Measurements from ENCODE around the gene CCDC9B.

CCDC9B gene

GRCh38 chr15:40366457-40367370 lies 26.0 kb upstream of the CCDC9B start:
- H3K27ac ChIP-seq, result no peak overlapping the region
- no peak for DNase-seq (ENCODE audit: low read depth, low spot score)

- DNase-seq (ENCODE audit: low read depth, low spot score), result no peak
- H3K27ac ChIP-seq, result no peak overlapping the region
Observed at GRCh38 chr15:40365624-40366456, 25.1 kb upstream of the CCDC9B start.

- DNase-seq (ENCODE audit: low read depth, low spot score), result no peak
- H3K27ac ChIP-seq, result no peak overlapping the region
Observed at GRCh38 chr15:40365016-40365415, 24.3 kb upstream of the CCDC9B start.

- no peak overlapping the region for H3K27ac ChIP-seq
- DNase-seq (ENCODE audit: low read depth, low spot score), result no peak
Observed at GRCh38 chr15:40364251-40364650, 23.5 kb upstream of the CCDC9B start.

- no peak for DNase-seq (ENCODE audit: low read depth, low spot score)
- H3K27ac ChIP-seq, result no peak overlapping the region
Observed at GRCh38 chr15:40363611-40364010, 22.9 kb upstream of the CCDC9B start.

- no peak for DNase-seq (ENCODE audit: low read depth, low spot score)
- no peak overlapping the region for H3K27ac ChIP-seq
Observed at GRCh38 chr15:40361640-40362039, 20.9 kb upstream of the CCDC9B start.

GRCh38 chr15:40360015-40360414 lies 19.3 kb upstream of the CCDC9B start:
- no peak for DNase-seq (ENCODE audit: low read depth, low spot score)
- no peak overlapping the region for H3K27ac ChIP-seq

GRCh38 chr15:40358471-40359353 lies 18.0 kb upstream of the CCDC9B start:
- no peak overlapping the region for H3K27ac ChIP-seq
- DNase-seq (ENCODE audit: low read depth, low spot score), result no peak

- no peak for DNase-seq (ENCODE audit: low read depth, low spot score)
- no peak within 1 kb of the TSS for H3K27ac ChIP-seq
Observed at GRCh38 chr15:40357723-40358470, 17.2 kb upstream of the CCDC9B start, which contains the start of gene DISP2. Gene DISP2, plus strand, starts transcription at chr15:40358219. Its CDS starts 103 bp downstream, at chr15:40358322.

- no peak overlapping the region for H3K27ac ChIP-seq
- DNase-seq (ENCODE audit: low read depth, low spot score), result no peak
Observed at GRCh38 chr15:40357246-40357645, 16.5 kb upstream of the CCDC9B start.

- H3K27ac ChIP-seq, result no peak overlapping the region
- DNase-seq (ENCODE audit: low read depth, low spot score), result no peak
Observed at GRCh38 chr15:40355976-40356585, 15.3 kb upstream of the CCDC9B start.

- H3K27ac ChIP-seq, result no peak overlapping the region
- DNase-seq (ENCODE audit: low read depth, low spot score), result no peak
Observed at GRCh38 chr15:40354408-40355171, 13.9 kb upstream of the CCDC9B start.

GRCh38 chr15:40353697-40354096 lies 13.0 kb upstream of the CCDC9B start:
- H3K27ac ChIP-seq, result no peak overlapping the region

GRCh38 chr15:40352281-40352901 lies 11.7 kb upstream of the CCDC9B start:
- no peak for DNase-seq (ENCODE audit: low read depth, low spot score)
- H3K27ac ChIP-seq, result no peak overlapping the region

More at GRCh38 chr15:40353697-40354096, 13.0 kb upstream of the CCDC9B start:
- no peak for DNase-seq (ENCODE audit: low read depth, low spot score)

GRCh38 chr15:40349163-40349562 lies 8.4 kb upstream of the CCDC9B start:
- H3K27ac ChIP-seq, result no peak overlapping the region
- no peak for DNase-seq (ENCODE audit: low read depth, low spot score)

- no peak for DNase-seq (ENCODE audit: low read depth, low spot score)
- H3K27ac ChIP-seq, result no peak overlapping the region
Observed at GRCh38 chr15:40348474-40348870, 7.7 kb upstream of the CCDC9B start.

- DNase-seq (ENCODE audit: low read depth, low spot score), result no peak
Observed at GRCh38 chr15:40347559-40348473, 7.1 kb upstream of the CCDC9B start.

More at GRCh38 chr15:40347559-40348473, 7.1 kb upstream of the CCDC9B start:
- no peak overlapping the region for H3K27ac ChIP-seq

Data from epithelial cell of prostate (primary cell).